ENCODE data around the gene ST7.
A peak's percentile ranks its signal among the peaks of the same experiment; 100 is the strongest.

ST7 gene

GRCh38 chr7:117202511-117202910 lies 249.2 kb downstream of the ST7 start:
- DNase-seq: no peak

- no peak for DNase-seq
These were observed 249.9 kb downstream of the ST7 start for GRCh38 chr7:117203205-117203604.

- no peak for DNase-seq
These were observed 252.6 kb downstream of the ST7 start for GRCh38 chr7:117205873-117206272.

GRCh38 chr7:117208257-117208656 lies 255.0 kb downstream of the ST7 start:
- DNase-seq: no peak

DNA sequence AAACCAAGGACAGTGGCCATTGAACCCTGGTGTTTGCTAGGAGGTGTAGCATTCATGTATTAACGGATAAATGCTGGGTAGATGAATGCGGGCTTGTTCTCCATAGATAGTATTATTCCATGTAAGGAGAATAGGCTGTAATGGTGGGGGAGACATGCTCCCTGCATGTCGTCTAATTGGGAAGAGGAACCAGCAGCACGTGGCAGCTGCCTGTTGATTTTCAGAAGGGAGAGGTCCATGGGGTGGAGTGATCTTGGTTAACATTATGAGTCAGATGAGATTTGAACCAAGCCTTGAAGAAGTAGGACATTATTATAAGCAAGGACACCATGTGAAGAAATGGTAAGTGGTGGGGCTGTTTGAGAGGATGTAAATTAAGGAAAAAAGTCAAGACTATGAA lies 257.1 kb downstream of the ST7 start:
- DNase-seq: no peak

GRCh38 chr7:117210908-117211307 lies 257.6 kb downstream of the ST7 start:
- DNase-seq: no peak

GRCh38 chr7:117211614-117212013 lies 258.3 kb downstream of the ST7 start:
- DNase-seq: no peak

GRCh38 chr7:117212969-117213877 lies 259.9 kb downstream of the ST7 start:
- peak; percentile 84 for DNase-seq

- no peak for DNase-seq
These were observed 262.7 kb downstream of the ST7 start for GRCh38 chr7:117216010-117216409.

- no peak for DNase-seq
These were observed 263.3 kb downstream of the ST7 start for GRCh38 chr7:117216436-117217069.

- no peak for DNase-seq
These were observed 264.1 kb downstream of the ST7 start for GRCh38 chr7:117217106-117218035.

DNA sequence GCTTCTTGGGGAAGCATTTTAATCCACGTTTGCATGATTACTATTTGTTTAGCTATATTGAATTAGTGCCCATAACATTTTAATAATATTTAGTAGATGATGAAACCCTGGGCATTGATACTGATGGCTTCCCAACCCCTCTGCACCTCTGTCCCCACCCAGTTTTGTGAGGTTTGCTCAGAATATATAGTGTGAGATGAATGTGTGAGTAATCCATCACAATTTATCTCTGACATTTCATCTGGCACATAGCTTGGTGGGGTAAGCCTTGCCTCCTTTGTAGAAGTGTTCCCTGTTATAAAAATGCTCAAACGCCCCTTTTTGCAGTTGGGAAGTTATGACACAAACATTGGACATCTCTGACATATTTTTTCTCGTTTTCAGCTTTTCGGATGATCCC lies 265.4 kb downstream of the ST7 start:
- DNase-seq: no peak

DNA sequence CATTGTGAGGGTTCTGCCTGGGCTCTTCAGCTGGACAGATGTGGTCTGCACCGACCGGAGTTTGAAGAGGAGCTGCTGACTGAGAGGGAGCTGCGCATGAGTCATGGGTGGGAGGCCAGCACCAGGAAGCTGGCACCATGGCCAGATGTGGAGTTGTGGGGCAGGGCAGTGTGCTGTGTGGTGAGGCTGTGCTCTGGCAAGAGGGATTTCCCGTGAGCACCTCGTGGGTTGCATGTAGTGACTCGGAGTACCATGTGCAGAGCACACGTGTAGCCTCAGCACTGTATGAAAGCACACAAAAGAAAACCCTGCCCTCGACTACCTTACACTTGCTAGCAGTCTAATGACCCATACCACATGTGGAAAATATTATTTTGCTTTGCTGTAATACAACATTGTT lies 266.2 kb downstream of the ST7 start:
- DNase-seq: no peak

- DNase-seq: no peak
These were observed 267.5 kb downstream of the ST7 start for GRCh38 chr7:117220836-117221235.

GRCh38 chr7:117225536-117225935 lies 272.2 kb downstream of the ST7 start:
- no peak for DNase-seq

DNA sequence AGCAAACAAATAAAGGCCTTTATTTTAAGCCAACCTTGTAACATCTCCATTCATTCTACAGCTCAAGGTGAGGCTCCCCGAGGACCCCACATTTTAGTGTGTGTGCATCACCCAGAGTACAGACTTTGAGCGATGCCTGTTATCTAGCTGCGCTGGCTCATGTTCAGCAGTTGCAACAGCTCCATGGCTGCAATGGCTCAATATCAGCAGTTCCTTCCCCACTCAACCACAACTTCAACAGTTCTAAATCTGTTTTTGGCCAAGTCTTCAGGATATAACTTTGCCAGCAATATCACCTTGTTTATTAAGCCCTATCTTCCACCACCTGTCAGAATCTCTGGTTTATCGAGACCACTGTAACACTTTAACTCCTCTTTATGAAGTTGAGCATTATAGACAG lies 273.8 kb downstream of the ST7 start:
- DNase-seq: no peak

GRCh38 chr7:117229350-117229749 lies 276.0 kb downstream of the ST7 start:
- no peak for DNase-seq

GRCh38 chr7:117230276-117231046 lies 277.2 kb downstream of the ST7 start:
- DNase-seq: no peak

GRCh38 chr7:117231047-117231359 lies 277.7 kb downstream of the ST7 start:
- no peak for DNase-seq

DNA sequence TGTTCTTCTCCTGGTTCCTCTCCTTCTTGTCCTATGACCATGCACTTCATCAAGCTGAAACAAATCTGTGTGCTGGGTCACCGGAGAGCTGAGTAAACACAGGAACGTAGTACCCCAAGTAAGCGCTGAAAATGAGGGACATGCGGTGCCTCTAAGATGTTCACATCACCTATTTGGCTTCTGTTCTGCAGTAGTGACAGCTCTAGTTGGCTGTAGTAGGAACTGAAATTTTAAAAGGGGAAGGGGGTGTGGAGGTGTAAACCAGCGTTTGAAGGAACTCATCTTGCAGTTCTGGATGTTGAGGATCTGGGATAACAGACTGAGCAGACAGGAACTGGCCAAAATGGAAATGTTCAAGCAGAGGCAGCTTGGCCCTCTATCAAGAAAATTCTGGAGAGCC lies 284.3 kb downstream of the ST7 start:
- no peak for DNase-seq

DNA sequence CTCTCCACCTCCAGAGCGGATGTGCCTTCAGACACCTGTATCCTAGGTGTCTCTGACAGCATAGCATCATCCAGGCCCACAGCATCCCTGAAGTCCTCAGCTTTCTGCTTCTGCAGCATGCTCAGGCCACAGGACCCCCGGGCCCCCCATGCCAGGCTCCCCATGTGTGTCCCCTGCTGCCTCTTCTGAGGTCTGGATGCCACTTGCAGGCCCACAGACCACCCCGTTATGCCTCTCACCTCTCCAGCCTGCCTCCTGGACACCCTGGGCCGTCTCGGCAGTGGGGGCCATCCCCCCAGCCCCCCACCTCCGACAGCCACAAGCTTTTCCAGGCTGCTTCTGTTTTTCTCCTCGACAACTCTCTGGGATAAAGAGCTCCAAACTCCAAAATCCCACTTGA lies 285.2 kb downstream of the ST7 start:
- DNase-seq: no peak

DNA sequence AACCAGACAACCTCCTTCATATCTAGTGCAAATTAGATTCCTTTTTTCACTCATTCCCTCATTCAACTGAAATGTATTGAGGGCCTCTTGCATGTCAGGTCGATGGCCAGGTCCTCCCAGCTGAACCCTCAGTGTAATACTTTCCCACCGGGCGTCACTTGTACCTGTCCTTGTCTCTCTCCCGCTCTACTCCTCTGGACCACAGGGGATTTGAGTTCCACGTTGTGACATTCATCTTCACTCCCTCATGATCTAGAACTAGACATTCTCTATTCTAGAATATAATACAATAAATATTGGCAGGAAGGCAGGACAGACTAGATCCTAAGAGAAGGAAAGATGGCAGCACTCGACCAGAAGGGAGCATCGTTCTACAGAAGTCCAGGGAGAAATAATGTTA lies 285.6 kb downstream of the ST7 start:
- no peak for DNase-seq

DNA sequence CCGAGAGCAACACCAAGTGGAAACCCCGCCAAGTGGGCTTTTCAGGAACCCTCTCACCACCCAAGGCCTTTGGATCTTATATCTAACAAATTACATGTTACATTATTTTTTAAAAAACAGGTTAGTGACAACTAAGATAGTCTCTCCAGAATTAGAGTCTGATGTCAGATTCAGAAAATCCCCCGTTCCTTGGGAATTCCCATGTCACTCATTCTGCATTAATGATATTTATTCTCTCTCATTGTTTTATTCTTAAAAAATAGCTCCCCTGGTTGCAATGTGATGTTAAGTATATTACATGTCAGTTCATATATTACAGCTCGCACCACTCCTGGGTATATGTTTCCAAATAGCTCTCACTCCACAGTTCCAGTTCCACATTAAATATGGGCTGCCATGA lies 287.8 kb downstream of the ST7 start:
- no peak for DNase-seq

Measured in DMS53 (cell line).